IPS-20b (cell line): ENCODE results near the gene CALM1.

ENCODE experiments used
- H3K27ac ChIP-seq: one replicate; pipeline ENCODE4 v1.5.1; 2013; ENCODE audit warnings: low read length
- H3K27me3 ChIP-seq: 2 replicates; pipeline ENCODE4 v1.6.1; 2013; ENCODE audit warnings: mild to moderate bottlenecking, low read length, inconsistent platforms; ENCODE audit not compliant: insufficient read depth
- H3K36me3 ChIP-seq: 2 replicates; pipeline ENCODE4 v1.6.1; 2013; ENCODE audit warnings: low read depth, mild to moderate bottlenecking, inconsistent platforms, low read length, moderate library complexity; ENCODE audit not compliant: insufficient read depth
- H3K4me1 ChIP-seq: 2 replicates; pipeline ENCODE4 v1.6.1; 2013; ENCODE audit warnings: mild to moderate bottlenecking, control low read depth, inconsistent platforms, low read length, moderate library complexity; ENCODE audit not compliant: insufficient read depth
- H3K4me3 ChIP-seq: 2 replicates; pipeline ENCODE4 v1.5.1; 2013; ENCODE audit warnings: mild to moderate bottlenecking, low read length, inconsistent platforms
- H3K9ac ChIP-seq: 2 replicates; pipeline ENCODE4 v1.6.1; 2013; ENCODE audit warnings: low read depth, mild to moderate bottlenecking, inconsistent platforms, low read length, moderate library complexity
- H3K9me3 ChIP-seq: 2 replicates; pipeline ENCODE4 v1.6.1; 2013; ENCODE audit warnings: mild to moderate bottlenecking, low read depth, low read length, inconsistent platforms; ENCODE audit not compliant: insufficient read depth

CALM1 gene

GRCh38 chr14:90419200-90419599, 22.4 kb downstream of the CALM1 start:
- Histone ChIP-seq H3K27ac (no peak overlapping the region), H3K9me3 (no peaks in the 10 kb centered on the region; the same call in 1 of the 2 replicates), H3K36me3 (no peaks in the 10 kb centered on the region), H3K9ac (no peak overlapping the region), H3K4me1 (peaks cover 4% of the 10 kb centered on the region), H3K4me3 (no peak overlapping the region), H3K27me3 (no peaks in the 10 kb centered on the region)

GRCh38 chr14:90421001-90421631, 24.3 kb downstream of the CALM1 start:
- Histone ChIP-seq H3K27me3 (no peaks in the 10 kb centered on the region), H3K27ac (no peak overlapping the region), H3K4me1 (peaks cover 9% of the 10 kb centered on the region), H3K9ac (no peak overlapping the region), H3K4me3 (no peak overlapping the region), H3K36me3 (no peaks in the 10 kb centered on the region), H3K9me3 (no peaks in the 10 kb centered on the region; the same call in 1 of the 2 replicates)

GRCh38 chr14:90421632-90422020, 24.8 kb downstream of the CALM1 start:
- Histone ChIP-seq H3K9ac (no peak overlapping the region), H3K27me3 (no peaks in the 10 kb centered on the region), H3K27ac (no peak overlapping the region), H3K4me3 (no peak overlapping the region), H3K36me3 (no peaks in the 10 kb centered on the region), H3K9me3 (no peaks in the 10 kb centered on the region; the same call in 1 of the 2 replicates), H3K4me1 (peaks cover 9% of the 10 kb centered on the region)

GRCh38 chr14:90423166-90423565, 26.3 kb downstream of the CALM1 start:
- Histone ChIP-seq H3K36me3 (no peaks in the 10 kb centered on the region), H3K9ac (no peak overlapping the region), H3K9me3 (no peaks in the 10 kb centered on the region; the same call in 1 of the 2 replicates), H3K4me3 (no peak overlapping the region), H3K27me3 (no peaks in the 10 kb centered on the region), H3K4me1 (peaks cover 9% of the 10 kb centered on the region), H3K27ac (no peak overlapping the region)

GRCh38 chr14:90424075-90424474, 27.2 kb downstream of the CALM1 start:
- H3K27ac ChIP-seq = no peak overlapping the region
- no peaks in the 10 kb centered on the region for H3K9me3 ChIP-seq
- no peaks in the 10 kb centered on the region for H3K27me3 ChIP-seq

GRCh38 chr14:90424686-90425372, 28.0 kb downstream of the CALM1 start:
- Histone ChIP-seq H3K9ac (no peak overlapping the region), H3K9me3 (no peaks in the 10 kb centered on the region; the same call in 1 of the 2 replicates), H3K27ac (no peak overlapping the region), H3K4me1 (peaks cover 9% of the 10 kb centered on the region), H3K27me3 (no peaks in the 10 kb centered on the region), H3K36me3 (no peaks in the 10 kb centered on the region), H3K4me3 (no peak overlapping the region)

More at GRCh38 chr14:90424075-90424474, 27.2 kb downstream of the CALM1 start:
- Histone ChIP-seq H3K4me1 (peaks cover 9% of the 10 kb centered on the region), H3K4me3 (no peak overlapping the region), H3K9ac (no peak overlapping the region), H3K36me3 (no peaks in the 10 kb centered on the region)

GRCh38 chr14:90425373-90425879, 28.6 kb downstream of the CALM1 start:
- Histone ChIP-seq H3K4me1 (peaks cover 9% of the 10 kb centered on the region), H3K4me3 (no peak overlapping the region), H3K36me3 (no peaks in the 10 kb centered on the region), H3K27me3 (no peaks in the 10 kb centered on the region), H3K9ac (no peak overlapping the region), H3K9me3 (no peaks in the 10 kb centered on the region; the same call in 1 of the 2 replicates), H3K27ac (no peak overlapping the region)

GRCh38 chr14:90426031-90426540, 29.3 kb downstream of the CALM1 start:
- Histone ChIP-seq H3K4me1 (peaks cover 9% of the 10 kb centered on the region), H3K4me3 (no peak overlapping the region), H3K27me3 (no peaks in the 10 kb centered on the region), H3K9me3 (no peaks in the 10 kb centered on the region; the same call in 1 of the 2 replicates), H3K36me3 (no peaks in the 10 kb centered on the region), H3K9ac (no peak overlapping the region), H3K27ac (no peak overlapping the region)

- no peaks in the 10 kb centered on the region for H3K27me3 ChIP-seq
- H3K36me3 ChIP-seq = no peaks in the 10 kb centered on the region
- H3K27ac ChIP-seq = no peak overlapping the region
- H3K4me1 ChIP-seq = peaks cover 9% of the 10 kb centered on the region
- no peaks in the 10 kb centered on the region; the same call in 1 of the 2 replicates for H3K9me3 ChIP-seq
- no peak overlapping the region for H3K9ac ChIP-seq
- no peak overlapping the region for H3K4me3 ChIP-seq
Observed at GRCh38 chr14:90426663-90427062, 29.8 kb downstream of the CALM1 start.

GRCh38 chr14:90427848-90428426, 31.1 kb downstream of the CALM1 start:
- H3K27ac ChIP-seq = no peak overlapping the region
- H3K9ac ChIP-seq = no peak overlapping the region
- H3K4me3 ChIP-seq = no peak overlapping the region
- H3K4me1 ChIP-seq = peaks cover 9% of the 10 kb centered on the region
- no peaks in the 10 kb centered on the region; the same call in 1 of the 2 replicates for H3K9me3 ChIP-seq
- no peaks in the 10 kb centered on the region for H3K36me3 ChIP-seq
- no peaks in the 10 kb centered on the region for H3K27me3 ChIP-seq

- Histone ChIP-seq H3K4me1 (peaks cover 9% of the 10 kb centered on the region), H3K27ac (no peak overlapping the region), H3K36me3 (no peaks in the 10 kb centered on the region), H3K4me3 (no peak overlapping the region), H3K27me3 (no peaks in the 10 kb centered on the region), H3K9ac (no peak overlapping the region), H3K9me3 (no peaks in the 10 kb centered on the region; the same call in 1 of the 2 replicates)
Observed at GRCh38 chr14:90428676-90429075, 31.8 kb downstream of the CALM1 start.
